ENCODE measurements around the gene QRICH1. TPM values are rescaled to one million over a fixed set of nuclear protein-coding genes. Genes with fewer than 3 reads are reported as not detected.

QRICH1 gene
- total and polyA plus RNA-seq, 2 of the 13 experiments (the other 11 are each of a cell fraction or from before 2014, with no cell fraction given): 52.6 to 102 TPM

GRCh38 chr3:49017971-49018706 lies 75.7 kb downstream of the QRICH1 start, which contains the start of gene DALRD3 (continued):
- no peak; the same call in 1 of the 2 replicates for TF ChIP-seq ZNF383 (CRISPR knock-in tag; IDR thresholded peaks at IDR 0.05; ENCODE audit: borderline replicate concordance)
- TF ChIP-seq SATB2 (CRISPR knock-in tag; IDR thresholded peaks at IDR 0.05): no peak
- TF ChIP-seq SIN3A (IDR thresholded peaks at IDR 0.05; ENCODE audit: borderline replicate concordance, low read depth, low read length): peak; percentile 80; the same call in 1 of the 2 replicates
- peak; percentile 81; the same call in 1 of the 2 replicates for TF ChIP-seq ZNF761 (CRISPR knock-in tag; conservative IDR thresholded peaks at IDR 0.05)
- TF ChIP-seq ZNF232 (CRISPR knock-in tag; IDR thresholded peaks at IDR 0.05; ENCODE audit: borderline replicate concordance): peak; percentile 65
- TF ChIP-seq, protein P1, sequence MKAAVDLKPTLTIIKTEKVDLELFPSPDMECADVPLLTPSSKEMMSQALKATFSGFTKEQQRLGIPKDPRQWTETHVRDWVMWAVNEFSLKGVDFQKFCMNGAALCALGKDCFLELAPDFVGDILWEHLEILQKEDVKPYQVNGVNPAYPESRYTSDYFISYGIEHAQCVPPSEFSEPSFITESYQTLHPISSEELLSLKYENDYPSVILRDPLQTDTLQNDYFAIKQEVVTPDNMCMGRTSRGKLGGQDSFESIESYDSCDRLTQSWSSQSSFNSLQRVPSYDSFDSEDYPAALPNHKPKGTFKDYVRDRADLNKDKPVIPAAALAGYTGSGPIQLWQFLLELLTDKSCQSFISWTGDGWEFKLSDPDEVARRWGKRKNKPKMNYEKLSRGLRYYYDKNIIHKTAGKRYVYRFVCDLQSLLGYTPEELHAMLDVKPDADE (CRISPR knock-in tag; IDR thresholded peaks at IDR 0.05): no peak
- no peak; the same call in 1 of the 2 replicates for TF ChIP-seq ZNF576 (CRISPR knock-in tag; IDR thresholded peaks at IDR 0.05)
- TF ChIP-seq ZBTB3 (CRISPR knock-in tag; IDR thresholded peaks at IDR 0.05; ENCODE audit: borderline replicate concordance, low read depth): peak; percentile 82; the same call in 1 of the 2 replicates
- TF ChIP-seq, protein P2, sequence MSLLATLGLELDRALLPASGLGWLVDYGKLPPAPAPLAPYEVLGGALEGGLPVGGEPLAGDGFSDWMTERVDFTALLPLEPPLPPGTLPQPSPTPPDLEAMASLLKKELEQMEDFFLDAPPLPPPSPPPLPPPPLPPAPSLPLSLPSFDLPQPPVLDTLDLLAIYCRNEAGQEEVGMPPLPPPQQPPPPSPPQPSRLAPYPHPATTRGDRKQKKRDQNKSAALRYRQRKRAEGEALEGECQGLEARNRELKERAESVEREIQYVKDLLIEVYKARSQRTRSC (CRISPR knock-in tag; IDR thresholded peaks at IDR 0.05; ENCODE audit: low read depth): 0 out of 2 replicates have a peak, but pooled peaks have one; percentile 35
- TF ChIP-seq PCBP1 (IDR thresholded peaks at IDR 0.05; ENCODE audit: borderline replicate concordance, low read depth, low read length): no peak
- TF ChIP-seq ZSCAN5A (CRISPR knock-in tag; IDR thresholded peaks at IDR 0.05; ENCODE audit: borderline replicate concordance): no peak
- TF ChIP-seq ZMAT3 (CRISPR knock-in tag; conservative IDR thresholded peaks at IDR 0.05): no peak; the same call in 1 of the 2 replicates
- TF ChIP-seq ZNF260 (CRISPR knock-in tag; IDR thresholded peaks at IDR 0.05; ENCODE audit: borderline replicate concordance, low read depth): no peak
- 0 out of 2 replicates have a peak, but pooled peaks have one; percentile 55 for TF ChIP-seq ZNF775 (CRISPR knock-in tag; IDR thresholded peaks at IDR 0.05; ENCODE audit: borderline replicate concordance)
- no peak; the same call in 1 of the 2 replicates for TF ChIP-seq NCOR1 (IDR thresholded peaks at IDR 0.05; ENCODE audit: borderline replicate concordance, low read length)
- TF ChIP-seq FLYWCH1 (CRISPR knock-in tag; IDR thresholded peaks at IDR 0.05): no peak
- no peak for TF ChIP-seq MTA3 (CRISPR knock-in tag; IDR thresholded peaks at IDR 0.05)
- peak; percentile 82; the same call in 1 of the 2 replicates for TF ChIP-seq ZNF30 (CRISPR knock-in tag; IDR thresholded peaks at IDR 0.05)
- no peak for TF ChIP-seq ZNF431 (CRISPR knock-in tag; IDR thresholded peaks at IDR 0.05; ENCODE audit: borderline replicate concordance, low read depth)
- no peak for TF ChIP-seq LCORL (IDR thresholded peaks at IDR 0.05)
- no peak for TF ChIP-seq LCORL (CRISPR knock-in tag; IDR thresholded peaks at IDR 0.05)
- no peak for TF ChIP-seq RBAK (CRISPR knock-in tag; IDR thresholded peaks at IDR 0.05)
- 0 out of 2 replicates have a peak, but pooled peaks have one; percentile 28 for TF ChIP-seq MEF2D (CRISPR knock-in tag; IDR thresholded peaks at IDR 0.05)
- TF ChIP-seq, protein P3, sequence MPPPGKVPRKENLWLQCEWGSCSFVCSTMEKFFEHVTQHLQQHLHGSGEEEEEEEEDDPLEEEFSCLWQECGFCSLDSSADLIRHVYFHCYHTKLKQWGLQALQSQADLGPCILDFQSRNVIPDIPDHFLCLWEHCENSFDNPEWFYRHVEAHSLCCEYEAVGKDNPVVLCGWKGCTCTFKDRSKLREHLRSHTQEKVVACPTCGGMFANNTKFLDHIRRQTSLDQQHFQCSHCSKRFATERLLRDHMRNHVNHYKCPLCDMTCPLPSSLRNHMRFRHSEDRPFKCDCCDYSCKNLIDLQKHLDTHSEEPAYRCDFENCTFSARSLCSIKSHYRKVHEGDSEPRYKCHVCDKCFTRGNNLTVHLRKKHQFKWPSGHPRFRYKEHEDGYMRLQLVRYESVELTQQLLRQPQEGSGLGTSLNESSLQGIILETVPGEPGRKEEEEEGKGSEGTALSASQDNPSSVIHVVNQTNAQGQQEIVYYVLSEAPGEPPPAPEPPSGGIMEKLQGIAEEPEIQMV (CRISPR knock-in tag; IDR thresholded peaks at IDR 0.05; ENCODE audit: low read depth): no peak; the same call in 1 of the 2 replicates
- no peak for TF ChIP-seq ZMYM2 (CRISPR knock-in tag; IDR thresholded peaks at IDR 0.05)

Measured in HepG2 (cell line).